HG02588 (cell line): ENCODE results near the gene MCAM.

Experiments
- ATAC-seq: cut with Tn5 transposase; IDR thresholded peaks from one replicate; pipeline ENCODE4 v1.9.1; 2021; ENCODE audit warnings: mild to moderate bottlenecking, moderate library complexity; ENCODE audit not compliant: unreplicated experiment

MCAM gene

DNA sequence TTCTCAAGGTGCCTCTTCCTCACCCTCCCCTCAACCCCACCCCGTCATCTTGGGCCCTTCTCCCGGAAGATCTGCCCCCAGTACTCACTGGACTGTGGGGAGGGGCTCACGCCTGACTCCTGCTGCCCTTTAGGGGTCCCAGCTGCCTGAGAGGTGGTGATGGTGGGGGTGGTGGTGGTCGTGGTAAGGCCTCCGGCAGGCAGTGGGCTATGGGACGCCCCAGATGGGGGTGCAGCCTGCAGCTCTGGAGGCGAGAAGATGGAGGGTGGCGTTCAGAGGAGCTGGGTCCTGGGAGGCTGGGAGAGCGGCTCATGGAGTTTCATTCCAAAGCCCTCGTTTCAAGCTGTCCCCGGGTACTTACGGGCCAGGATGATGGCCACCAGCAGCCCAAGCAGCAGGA is 28.8 kb upstream of the MCAM start:
- no peak for ATAC-seq

DNA sequence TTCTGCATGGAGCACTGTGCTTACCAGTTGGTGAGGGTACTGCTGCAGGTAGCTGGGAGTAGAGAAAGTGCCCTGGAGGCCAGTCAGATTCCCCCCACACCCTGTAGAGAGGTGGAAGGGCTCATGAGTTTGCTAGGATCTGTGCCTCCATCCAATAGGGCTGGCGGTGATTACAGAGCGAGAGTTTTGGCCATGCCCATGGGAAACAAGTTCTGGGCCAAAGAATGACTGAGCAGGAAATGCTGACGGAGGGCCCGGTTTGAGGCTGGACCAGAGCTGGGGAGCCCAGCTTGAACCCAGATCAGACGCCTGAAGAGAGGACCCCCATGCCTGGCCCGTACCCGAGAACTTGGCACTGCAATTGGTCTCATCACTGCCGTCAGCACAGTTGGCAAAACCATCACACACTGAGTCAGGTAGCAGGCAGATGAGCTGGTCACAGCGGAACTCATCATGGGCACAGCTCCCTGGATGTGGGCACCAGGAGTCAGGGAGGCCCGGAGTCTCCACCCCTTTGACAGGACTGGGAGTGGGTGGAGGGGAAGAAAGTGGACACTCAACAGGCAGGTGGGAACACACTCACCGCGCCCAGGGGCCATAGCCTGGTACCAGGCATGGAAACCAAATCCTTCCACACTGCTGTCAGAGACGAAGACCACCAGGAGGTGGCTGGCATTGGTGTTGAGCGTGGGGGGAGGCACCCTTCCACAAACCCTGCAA is 27.5 kb upstream of the MCAM start:
- no peak for ATAC-seq

- no peak for ATAC-seq
Measured at GRCh38 chr11:119343726-119344125, 26.8 kb upstream of the MCAM start.

- ATAC-seq: no peak
Measured at GRCh38 chr11:119342362-119343130, 25.6 kb upstream of the MCAM start.

GRCh38 chr11:119342023-119342300 is 25.0 kb upstream of the MCAM start:
- no peak for ATAC-seq

GRCh38 chr11:119341222-119342022 is 24.5 kb upstream of the MCAM start:
- ATAC-seq: no peak

GRCh38 chr11:119340335-119341221 is 23.6 kb upstream of the MCAM start, which contains the start of gene C1QTNF5:
C1QTNF5 (minus strand) TSS chr11:119340883; CDS start chr11:119340397, 486 bp downstream.
- no peak for ATAC-seq

- no peak for ATAC-seq
Measured at GRCh38 chr11:119339589-119340334, 22.8 kb upstream of the MCAM start.

DNA sequence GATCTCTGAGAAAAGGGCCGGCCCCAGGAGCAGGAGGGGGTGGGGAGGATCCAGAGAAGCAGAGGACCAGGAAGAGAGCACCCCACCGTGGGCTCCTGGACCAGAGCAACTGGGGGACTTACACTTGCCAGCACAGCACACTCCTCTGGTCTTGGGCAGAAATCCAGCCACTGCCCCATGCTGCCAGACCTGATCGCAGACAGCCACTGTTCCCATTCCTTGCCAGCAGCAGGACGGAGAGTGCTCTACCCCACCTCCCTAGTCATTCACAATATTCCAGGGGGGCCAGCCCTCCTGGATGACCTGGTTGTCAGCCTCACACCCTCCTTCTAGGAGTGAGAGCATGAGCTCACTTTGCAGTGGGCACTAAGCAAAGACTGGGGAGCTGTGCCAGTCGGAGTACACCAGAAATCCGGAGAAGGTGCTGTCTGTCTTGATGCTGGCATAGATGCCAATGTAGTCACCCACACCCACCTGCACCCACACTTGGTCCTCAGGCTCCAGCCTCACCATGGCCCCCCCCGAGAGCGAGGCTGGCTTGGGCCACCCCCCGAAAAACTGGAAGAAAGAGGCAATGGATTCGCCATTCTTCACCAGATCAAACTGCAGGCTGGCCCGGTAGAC is 22.1 kb upstream of the MCAM start:
- no peak for ATAC-seq

GRCh38 chr11:119338318-119338890 is 21.5 kb upstream of the MCAM start:
- ATAC-seq: no peak

DNA sequence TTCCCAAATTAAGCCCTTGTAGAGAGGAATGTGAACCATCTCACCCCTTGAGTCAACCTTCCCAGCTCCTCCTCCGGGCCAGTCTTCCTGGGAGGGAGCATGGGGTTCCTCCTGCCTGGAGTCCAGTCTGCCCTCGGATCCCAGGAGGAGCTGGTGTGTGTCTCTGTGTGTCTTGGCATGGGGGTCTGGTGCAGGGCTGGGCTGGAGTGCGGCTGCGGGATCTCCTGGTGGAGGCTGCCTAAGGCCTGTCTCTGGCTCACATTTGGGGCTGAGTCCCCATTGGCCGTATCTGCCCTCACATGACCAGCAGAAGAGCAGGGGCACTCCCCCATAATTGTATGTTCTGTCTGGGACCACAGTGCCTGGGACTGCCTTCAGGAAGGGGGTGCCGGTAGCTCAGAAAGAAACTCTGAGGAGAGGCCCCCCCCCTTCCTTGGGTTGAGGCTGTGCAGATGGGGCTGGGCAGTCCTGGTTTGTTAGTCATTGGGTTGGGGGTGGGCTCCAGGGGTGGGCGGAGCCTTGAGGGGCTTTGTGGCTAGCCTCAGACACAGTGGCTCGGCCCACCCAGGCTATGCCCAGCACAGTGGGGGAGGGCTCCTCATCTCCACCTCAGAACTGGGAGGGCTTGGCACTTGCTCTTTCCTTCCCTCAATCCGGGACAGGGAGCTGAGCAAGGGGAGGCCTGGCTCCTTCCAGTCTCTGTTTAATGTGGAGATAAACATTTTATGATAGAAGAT is 20.8 kb upstream of the MCAM start:
- ATAC-seq: no peak

DNA sequence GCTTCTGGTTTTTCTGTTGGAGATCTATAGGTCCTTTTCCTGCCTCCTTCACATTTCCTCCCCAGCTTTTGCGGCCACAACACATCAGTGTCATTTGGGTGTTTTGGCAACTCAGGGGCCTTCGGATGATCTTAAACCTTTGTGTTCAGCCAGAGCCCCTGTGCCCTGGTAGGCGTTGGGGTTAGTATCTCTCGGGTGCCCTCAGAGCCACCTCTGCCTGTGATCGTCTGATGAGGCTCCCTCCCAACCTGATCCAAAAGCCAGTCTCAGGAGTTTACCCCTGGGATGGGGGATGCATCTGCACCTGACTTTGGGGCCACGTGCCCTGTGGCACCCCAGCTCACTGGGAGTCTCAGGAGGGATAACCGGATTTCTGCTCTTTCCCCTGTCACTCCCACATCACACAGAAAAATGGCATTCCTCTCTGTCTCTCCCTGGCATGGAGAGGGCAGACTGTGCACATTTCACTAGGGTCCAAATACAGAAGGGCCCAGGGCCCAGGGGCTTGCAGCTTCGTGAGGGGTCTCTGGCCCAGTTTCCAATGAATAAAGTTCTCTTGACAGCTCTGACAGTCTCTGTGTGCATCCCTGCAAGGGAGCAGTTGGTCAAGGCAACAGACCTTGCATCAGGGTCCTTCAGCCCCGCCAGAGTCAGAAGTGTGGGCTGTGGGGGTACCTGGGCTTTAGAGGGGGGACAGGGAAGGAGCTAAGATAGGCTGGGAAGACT is 20.0 kb upstream of the MCAM start:
- ATAC-seq: no peak

DNA sequence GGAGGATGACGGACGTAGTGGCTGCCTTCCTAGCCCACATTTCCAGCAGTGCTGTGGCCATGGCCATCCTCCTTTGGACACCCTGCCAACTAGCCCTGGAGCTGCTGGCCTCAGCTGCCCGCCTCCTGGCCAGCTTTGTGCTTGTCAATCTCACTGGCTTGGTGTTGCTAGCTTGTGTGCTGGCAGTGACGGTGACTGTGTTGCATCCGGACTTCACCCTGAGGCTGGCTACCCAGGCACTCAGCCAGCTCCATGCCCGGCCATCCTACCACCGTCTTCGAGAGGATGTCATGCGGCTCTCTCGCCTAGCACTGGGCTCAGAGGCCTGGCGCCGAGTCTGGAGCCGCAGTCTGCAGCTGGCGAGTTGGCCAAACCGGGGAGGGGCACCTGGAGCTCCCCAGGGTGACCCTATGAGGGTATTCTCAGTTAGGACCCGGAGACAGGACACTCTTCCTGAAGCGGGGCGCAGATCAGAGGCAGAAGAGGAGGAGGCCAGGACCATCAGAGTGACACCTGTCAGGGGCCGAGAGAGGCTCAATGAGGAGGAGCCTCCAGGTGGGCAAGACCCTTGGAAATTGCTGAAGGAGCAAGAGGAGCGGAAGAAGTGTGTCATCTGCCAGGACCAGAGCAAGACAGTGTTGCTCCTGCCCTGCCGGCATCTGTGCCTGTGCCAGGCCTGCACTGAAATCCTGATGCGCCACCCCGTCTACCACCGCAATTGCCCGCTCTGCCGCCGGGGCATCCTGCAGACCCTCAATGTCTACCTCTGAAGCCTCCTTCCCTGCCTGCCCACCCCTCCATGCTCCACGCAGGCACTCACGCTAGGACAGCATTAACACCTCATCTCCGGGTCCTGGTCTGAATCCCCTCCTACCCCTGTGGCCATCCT is 19.0 kb upstream of the MCAM start:
- ATAC-seq: no peak

- no peak for ATAC-seq
Measured at GRCh38 chr11:119335091-119335654, 18.2 kb upstream of the MCAM start.

DNA sequence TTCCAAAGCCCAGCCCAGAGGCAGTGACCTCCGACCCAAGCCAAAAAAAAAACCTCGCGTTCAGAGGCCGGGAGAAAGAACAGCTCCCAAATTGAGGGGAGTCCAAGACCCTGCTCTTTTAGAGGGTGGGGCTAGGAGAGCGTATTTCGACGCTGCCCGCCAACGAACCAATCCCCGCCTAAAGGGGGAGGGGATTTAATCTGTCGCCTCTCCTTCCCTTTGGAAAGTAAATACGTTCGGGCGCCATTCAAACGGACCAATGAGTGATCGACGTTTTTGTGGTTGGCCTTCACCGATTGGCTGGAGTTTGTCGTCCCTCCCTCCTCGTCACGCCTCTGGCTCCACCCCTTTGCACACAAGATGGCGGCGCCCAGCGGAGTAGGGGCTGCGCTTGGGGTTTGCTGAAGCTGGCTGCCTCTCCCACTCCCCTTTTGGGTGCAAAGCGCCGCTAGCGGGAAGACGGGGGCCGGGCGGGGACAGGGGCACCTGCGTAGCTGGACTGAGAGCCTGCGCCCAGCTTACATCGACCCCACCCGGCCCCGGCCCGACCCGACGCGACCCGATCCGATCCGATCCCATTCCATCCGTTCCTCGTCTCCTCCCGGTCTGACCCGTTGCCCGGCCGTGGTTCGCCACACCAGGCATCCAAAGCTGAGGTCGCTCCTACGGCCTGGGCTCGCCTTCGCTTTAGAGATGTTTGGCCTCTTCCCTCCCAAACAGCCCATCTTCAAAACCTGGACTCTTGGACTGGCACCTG is 17.4 kb upstream of the MCAM start, which contains the start of gene RNF26:
RNF26 (plus strand) TSS at position 354 of the 757 bp plus-strand sequence. CDS start 596 bp downstream, outside the sequence.
- peak; percentile 89 for ATAC-seq
